HL-60/S4 treated with phorbol 12-myristate 13-acetate at 8.2 ng/mL for 4 days and 3 days (cell line): ENCODE results near the gene UBXN2A.
"Not testable (repeated sequence)": the region's sequence is repeated elsewhere in the genome, so short reads cannot be mapped to it uniquely, and the experiment has no call there.

ENCODE experiments used
- in situ Hi-C: fragments of 300-500 bp; cut with MboI; formaldehyde crosslinking; loops from 2 replicates; pipeline ENCODE4 v1.15.0; 2022; ENCODE audit warnings: low sequenced_read_pairs

The UBXN2A gene

DNA sequence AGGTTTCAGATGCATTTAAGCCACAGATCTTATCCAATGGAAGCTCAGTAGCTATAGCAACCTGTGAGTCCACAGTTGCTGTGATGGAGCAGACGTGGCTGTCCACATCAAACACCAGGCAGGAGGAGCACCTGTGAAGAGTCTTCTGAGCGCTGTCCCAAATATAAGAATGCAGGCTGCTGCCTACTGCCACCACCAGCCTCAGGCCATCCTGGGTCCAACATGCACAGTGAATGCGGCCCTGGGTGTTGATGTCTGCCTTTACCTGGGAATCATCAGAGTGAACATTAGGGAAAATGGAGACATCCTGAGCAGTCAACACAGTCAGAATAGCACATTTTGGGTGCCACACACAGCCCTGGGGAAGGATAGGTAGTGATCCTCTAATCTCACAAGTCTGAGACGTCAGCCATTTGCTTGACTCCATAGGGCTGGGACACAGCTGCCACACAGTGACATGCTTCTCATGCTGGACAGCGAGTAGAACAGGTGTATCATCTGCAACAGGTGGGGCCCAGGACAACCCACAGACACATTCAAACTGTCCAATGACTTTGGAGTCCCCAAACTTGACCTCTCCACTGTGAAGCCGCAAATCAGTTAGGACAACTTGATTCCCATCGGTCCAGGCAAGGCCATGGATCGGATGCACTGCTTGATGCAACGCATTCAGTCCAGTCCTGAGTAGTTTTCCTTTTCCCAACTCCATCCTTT, 98.7 kb downstream of the UBXN2A start:
- in situ Hi-C loops = no loop called here

DNA sequence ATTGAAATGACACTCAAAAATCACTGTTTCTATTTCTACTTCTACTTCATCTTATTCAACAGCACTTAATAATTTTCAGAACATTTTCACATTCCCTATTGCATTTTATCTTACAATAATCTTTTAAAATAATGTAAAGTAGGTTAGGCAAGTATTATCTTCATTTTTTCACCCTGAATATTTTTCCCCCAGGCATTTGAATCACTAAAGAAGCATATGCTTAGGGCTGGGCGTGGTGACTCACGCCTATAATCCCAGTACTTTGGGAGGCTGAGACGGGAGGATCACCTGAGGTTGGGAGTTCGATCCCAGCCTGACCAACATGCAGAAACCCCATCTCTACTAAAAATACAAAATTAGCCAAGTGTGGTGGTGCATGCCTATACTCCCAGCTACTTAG, 100.2 kb downstream of the UBXN2A start:
- in situ Hi-C loops = no loop called here

DNA sequence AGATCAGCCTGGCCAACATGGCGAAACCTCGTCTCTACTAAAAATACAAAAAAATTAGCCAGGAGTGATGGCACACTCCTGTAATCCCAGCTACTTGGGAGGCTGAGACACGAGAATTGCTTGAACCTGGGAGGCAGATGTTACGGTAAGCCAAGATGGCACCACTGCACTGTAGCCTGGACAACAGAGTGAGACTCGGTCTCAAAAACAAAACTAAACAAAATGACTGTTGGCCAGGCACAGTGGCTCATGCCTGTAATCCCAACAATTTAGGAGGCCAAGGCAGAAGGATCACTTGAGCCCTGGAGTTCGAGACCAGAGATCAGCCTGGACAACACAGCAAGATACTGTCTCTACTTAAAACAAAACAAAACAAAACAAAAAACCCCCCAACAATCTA, 102.9 kb downstream of the UBXN2A start:
- in situ Hi-C loops = not testable (repeated sequence)

DNA sequence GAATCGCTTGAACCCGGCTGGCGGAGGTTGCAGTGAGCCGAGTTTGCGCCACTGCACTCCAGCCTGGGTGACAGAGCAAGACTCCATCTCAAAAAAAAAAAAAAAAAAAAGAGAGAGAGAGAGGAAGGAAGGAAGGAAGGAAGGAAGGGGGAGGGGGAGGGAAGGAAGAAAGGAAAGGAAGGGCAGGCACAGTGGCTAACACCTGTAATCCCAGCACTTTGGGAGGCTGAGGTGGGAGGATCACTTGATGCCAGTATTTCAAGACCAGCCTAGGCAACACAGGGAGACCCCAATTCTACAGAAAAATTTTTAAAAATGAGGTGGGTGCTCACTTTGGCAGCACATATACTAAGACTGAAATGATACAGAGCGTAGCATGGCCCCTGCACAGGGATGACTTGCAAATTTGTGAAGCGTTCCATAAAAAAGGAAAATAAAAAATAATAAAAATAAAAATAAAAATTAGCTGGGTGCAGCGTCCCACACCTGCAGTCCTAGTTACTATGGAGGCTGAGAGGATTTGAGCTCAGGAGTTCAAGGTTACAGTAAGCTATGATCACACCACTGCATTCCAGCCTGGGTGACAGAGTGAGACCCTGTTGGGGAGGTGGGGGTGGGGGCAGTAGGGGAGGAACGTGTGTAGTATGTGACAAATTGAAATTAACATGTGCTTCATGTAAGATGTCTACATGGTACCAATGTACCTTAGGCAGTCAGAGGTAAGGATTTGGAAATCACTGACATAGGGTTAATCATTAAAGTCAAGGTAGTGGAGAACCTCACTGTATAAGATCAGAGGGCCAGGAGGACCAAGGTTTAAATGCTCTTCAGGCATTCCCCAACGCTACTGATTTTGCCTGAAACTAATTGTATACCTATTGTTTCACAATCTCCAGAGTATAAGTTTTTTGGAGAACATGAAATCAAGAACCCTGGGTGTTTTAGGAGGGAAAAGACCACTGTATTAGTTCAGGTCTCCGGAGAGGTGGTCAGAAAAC, 105.5 kb downstream of the UBXN2A start:
- in situ Hi-C loops = no loop called here

DNA sequence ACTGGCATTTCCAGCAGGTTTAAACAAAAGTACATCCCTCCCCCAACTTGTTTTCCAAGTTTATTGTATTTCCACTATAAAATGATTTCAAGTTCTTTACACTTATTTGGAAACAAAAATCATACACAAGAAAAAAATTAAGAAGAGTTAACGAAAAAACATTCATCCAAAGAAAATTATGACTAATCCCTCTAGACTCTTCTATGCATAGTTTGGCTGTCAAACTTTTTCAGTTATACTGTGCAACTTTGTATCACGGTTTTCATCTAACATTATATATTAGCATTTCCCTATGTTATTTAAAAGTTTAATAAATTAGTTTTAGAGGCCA, 106.3 kb downstream of the UBXN2A start:
- in situ Hi-C loops = no loop called here

DNA sequence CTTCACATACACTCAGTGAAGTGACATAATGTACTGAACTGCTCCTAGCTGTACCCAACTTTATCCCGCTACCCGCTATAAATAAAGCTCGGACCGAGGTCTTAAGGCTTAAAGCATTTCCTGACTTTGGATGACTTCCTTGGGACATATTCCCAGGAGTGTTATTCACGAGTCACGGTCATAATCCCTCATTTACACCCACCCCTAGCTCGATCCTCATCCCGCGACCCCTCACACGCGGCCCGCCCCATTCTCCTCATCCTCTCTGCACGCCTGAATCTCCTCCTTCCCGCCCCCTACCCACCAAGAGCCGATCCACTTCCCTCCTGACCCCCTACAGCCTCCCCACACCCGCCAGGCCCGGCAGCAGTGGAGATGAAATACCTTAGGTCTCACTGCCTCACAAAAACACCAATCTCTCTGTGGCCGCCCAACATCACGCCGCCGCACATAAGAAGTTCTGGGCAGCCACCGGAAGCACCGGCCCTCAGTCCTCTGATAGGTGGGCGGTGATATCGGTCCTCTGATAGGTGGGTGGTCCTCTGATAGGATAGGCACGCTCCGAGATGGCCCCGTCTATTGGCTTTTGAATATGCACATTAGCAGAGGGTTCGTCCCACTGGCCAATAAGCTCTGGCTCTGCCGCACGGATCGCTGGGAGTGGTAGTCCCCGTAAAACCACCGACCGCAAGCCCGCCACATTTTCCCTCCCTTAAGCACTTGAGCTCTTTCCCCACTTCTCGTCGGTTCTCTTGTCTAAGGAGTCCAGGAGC, 106.9 kb downstream of the UBXN2A start, which contains the start of gene WDCP:
TSS of gene WDCP (minus strand) at position 462 of the 773 bp plus-strand sequence. CDS start 7,897 bp downstream, outside the sequence.
- in situ Hi-C loops = no loop called here

DNA sequence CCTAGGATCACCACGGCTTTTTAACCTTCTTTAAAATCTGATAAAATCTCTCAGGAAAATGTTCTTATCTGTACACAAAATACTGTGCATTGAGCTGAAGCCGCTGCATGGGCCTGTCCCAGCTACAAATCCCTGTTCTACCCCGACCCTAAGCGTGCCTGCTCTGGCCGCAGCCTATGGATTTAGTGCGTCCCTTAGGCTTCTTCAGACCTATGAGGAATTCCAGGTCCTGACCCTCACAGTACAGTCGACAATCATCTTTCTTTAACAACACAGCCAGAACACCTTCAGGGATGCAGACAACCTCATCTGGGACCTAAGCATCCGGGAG, 107.4 kb downstream of the UBXN2A start:
- in situ Hi-C loops = no loop called here

DNA sequence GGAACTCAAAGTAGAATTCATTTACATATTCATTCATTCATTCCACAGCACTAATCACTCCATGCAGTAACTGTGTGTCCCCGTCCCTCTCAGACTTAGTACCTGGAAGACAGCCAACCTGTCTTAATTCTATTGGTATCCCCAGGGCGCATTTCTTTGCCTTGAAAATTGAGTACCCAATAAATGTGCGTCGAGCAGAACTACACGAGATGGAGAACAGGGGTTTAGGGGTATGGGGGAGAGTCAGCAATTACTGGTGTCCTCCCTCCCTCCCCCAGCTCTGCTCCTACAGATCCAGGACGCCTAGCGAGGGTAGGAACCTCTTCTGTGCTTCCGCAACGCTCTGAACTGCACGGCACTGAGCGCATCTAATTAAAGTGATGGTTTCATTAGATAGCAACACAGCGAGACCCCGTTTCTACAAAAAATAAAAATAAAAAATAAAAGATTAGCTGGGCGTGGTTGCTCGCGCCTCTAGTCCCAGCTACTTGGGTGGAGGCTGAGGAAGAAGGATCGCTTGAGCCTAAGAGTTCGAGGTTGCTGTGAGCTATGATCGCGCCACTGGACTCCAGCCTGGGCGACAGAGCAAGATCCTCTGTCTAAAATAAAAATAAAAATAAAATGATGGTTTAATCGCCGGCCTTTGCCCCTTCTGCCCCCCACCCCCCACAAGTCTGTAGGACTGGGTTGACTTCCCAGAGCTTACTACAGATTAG, 108.7 kb downstream of the UBXN2A start:
- in situ Hi-C loops = no loop called here

DNA sequence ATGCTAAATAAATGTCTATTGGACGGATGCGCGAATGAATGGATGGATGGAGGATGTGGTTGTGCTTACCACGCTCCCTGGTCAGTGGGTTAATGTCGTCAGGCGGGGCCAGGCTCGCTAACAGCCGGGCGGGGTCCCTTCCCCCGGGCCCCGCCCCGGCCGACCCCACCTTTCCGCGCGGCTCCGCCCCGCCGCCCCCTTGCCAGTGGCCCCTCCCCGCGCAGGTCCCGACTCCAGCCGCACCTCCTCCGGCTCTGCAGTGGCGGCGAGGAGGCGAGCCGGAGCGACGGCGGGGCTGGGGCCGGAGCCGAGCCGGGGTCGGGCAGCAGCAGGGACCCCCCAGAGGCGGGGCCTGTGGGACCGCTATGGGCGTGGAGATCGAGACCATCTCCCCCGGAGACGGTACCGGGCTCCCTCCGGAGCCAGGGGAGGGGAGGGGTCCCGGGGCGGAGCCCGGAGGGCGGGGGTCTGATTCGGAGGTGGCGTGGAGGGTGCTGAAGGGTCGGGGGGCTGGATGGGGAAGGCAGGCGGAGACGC, 109.3 kb downstream of the UBXN2A start, which contains the start of gene FKBP1B:
TSS of gene FKBP1B (plus strand) at position 257 of the 537 bp plus-strand sequence. CDS start at position 366, 109 bp downstream.
- in situ Hi-C loops = no loop called here

DNA sequence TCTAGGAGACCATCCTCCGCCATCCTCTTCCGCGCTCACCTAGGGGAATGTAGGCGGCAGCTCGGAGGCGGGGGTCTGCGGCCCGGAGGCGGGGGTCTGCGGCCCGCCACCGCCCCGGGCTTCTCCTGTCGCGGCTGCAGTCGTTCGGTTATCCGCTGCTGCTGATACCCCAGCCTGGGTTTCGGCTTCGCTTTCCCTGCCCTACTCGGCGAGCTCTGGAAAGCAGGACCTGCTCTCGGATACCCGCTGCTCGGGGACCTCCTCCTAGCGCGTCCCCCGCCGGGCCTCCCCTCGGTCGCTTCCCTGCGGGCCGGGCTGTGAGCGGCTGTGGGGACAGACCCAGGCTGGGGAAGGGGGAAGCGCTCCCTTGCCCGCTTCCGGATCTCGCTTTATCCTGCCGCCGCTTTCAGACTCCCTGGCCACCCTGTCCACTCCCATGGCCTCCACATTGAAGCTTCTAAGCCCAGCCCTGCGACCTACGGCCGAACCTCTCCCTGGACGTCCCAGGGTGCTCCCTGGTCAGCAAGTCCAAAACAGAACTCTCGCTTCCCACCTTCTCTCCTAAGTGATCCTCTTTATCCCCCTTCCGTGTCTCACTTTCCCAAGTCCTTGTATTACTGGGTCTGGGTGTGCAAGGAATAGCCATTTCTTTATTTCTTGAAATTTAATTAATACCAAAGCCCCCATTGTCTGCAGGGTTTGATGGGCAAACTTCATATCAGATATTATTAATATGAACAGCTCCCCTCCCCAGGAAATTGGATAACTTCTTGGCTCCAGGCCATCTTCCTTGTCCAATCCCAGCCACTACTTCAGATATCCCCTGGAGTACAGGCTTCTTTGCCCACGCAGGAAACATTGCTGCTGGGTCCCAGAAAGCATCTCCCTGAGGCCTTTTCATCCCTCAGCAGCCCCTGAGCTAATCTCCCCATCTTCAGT, 110.0 kb downstream of the UBXN2A start:
- in situ Hi-C loops = no loop called here

DNA sequence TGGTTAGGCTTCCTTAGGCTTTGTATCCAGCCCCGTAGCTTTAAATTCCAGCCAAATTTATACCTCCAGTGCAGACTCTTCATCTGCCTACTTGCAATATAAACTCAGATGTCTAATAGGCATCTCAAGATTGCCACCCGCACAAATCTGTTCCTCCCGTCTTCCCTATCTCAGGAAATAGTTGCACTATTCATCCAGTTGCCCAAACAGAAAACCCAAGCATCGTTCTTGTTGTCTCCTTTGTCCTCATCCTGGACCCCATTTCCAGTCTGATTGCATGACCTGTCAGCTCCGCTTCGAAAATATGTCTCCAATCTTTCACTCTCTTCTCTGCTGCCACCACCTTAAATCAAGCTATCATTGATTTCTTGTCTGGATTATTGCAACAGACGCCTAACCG, 111.6 kb downstream of the UBXN2A start:
- in situ Hi-C loops = no loop called here

DNA sequence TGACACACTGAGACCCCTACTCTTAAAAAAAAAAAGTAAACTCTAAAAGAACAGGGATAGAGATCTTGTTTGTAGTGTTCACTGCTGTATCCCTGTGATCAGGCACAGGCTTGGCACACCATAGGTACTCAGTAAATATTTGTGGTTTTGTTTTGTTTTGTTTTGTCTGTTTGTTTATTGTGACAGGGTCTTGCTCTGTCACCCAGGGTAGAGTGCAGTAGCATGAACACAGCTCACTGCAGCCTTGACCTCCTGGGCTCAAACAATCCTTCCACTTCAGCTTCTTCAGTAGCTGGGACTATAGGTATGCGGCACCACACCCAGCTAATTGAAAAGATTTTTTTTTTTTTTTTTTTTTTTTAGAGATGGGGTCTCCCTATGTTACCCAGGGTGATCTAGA, 112.7 kb downstream of the UBXN2A start:
- in situ Hi-C loops = no loop called here
